Spinal cord (tissue), 10 donors: ENCODE results near the gene MSI2. TPM values are rescaled to one million over a fixed set of nuclear protein-coding genes. Genes with fewer than 3 reads are reported as not detected.

Experiments
- DNase-seq, 6 donors: peaks; one replicate each; pipeline versions ENCODE4 v3.0.0 to v3.0.0-alpha.2; 2013 to 2015; ENCODE audit warnings: low spot score in 6 of 6, low read depth in 4 of 6
- H3K27ac ChIP-seq: one replicate; pipeline ENCODE4 v1.5.1; 2013; ENCODE audit warnings: low read depth, low read length, control low read depth
- H3K27me3 ChIP-seq: one replicate; pipeline ENCODE4 v1.6.1; 2013; ENCODE audit warnings: low read length; ENCODE audit not compliant: control insufficient read depth, insufficient read depth
- H3K36me3 ChIP-seq: one replicate; pipeline ENCODE4 v1.6.1; 2013; ENCODE audit warnings: low read length; ENCODE audit not compliant: control insufficient read depth, insufficient read depth
- H3K4me1 ChIP-seq: one replicate; pipeline ENCODE4 v1.6.1; 2013; ENCODE audit warnings: low read length; ENCODE audit not compliant: control insufficient read depth, insufficient read depth
- H3K4me3 ChIP-seq: one replicate; pipeline ENCODE4 v1.5.1; 2013; ENCODE audit warnings: low read depth, low read length, control low read depth
- H3K9me3 ChIP-seq: one replicate; pipeline ENCODE4 v1.6.1; 2013; ENCODE audit warnings: low read length; ENCODE audit not compliant: control insufficient read depth, insufficient read depth
- WGBS: methylation state at CpG from one replicate; pipeline ENCODE4 v1.1.5; 2013; ENCODE audit warnings: missing lambda C conversion rate; ENCODE audit not compliant: insufficient coverage; 5-methylcytosine and 5-hydroxymethylcytosine counted together
- polyA plus RNA-seq, 2 donors: library from polyadenylated mRNA; unstranded; fragments of 120-200 nt; gene quantifications; one replicate each; pipeline ENCODE4 v1.2.1, GENCODE V29; 2013; ENCODE audit not compliant: insufficient read length in 2 of 2
- total RNA-seq, 2 donors: library from RNA; depleted of rRNA in 1 of 2; stranded (reverse); fragments of 120-200 nt in 1 of 2; fragments of >200 nt in 1 of 2; gene quantifications; one replicate each; pipeline versions ENCODE4 v1.2.3 to v1.2.4, GENCODE V29; 2013 to 2014
- donor health status: healthy.

Gene MSI2
- total and polyA plus RNA-seq, 4 donors: 92.8 to 167 (median 109) TPM

DNA sequence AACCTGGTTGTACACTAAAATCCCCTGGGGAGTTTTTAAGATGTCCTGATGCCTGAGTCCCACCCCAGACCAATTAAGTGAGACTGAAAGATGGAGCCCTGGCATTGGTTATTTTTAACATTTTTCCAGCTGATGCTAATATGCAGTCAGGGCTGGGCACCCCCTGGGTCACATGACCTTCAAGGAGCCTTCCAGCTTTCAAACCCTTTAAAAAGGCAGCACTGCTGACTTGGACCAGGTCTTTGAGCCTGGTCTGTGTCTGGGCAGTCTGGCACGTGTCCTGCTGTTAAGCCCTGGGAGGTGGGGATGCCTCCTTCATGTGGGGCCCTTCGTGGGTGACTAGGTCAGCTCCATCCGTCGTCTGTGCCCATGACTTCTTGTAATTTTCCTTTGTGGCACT, 286.2 kb downstream of the MSI2 start:
- peaks cover 66% of the 10 kb centered on the region for H3K4me1 ChIP-seq

DNA sequence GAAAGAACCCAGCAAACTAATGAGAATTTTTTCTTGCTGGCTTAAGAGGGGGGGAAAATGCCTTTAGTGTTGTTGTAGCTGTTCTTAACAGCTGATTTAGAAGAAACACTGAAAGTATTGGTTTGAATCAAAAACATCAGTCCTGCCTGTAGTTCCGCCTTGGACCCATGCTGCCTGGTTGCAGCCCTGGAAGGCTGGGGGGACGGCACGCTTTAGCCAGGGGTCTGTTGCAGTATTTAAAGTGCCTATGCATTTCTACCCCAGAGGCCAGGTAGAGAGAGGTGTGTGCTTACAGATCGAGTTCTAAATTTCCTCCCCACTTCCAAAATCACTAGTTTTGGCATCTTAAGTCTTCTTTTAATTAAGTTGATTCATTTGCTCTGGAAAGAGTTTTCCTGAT, 286.9 kb downstream of the MSI2 start:
- Histone ChIP-seq H3K4me3 (no peak overlapping the region), H3K27me3 (no peaks in the 10 kb centered on the region), H3K27ac (peak overlapping the region; percentile 4), H3K9me3 (no peaks in the 10 kb centered on the region), H3K36me3 (no peaks in the 10 kb centered on the region), H3K4me1 (peaks cover 64% of the 10 kb centered on the region)
- no peak for DNase-seq
- 100% methylated on average over 1 of the region's 4 CpGs for WGBS

More for the DNA sequence above, 286.2 kb downstream of the MSI2 start:
- Histone ChIP-seq H3K27ac (peak overlapping the region; percentile 4), H3K36me3 (no peaks in the 10 kb centered on the region), H3K9me3 (no peaks in the 10 kb centered on the region), H3K4me3 (no peak overlapping the region), H3K27me3 (no peaks in the 10 kb centered on the region)
- 50% methylated on average over 1 of the region's 4 CpGs for WGBS
- no peak for DNase-seq

DNA sequence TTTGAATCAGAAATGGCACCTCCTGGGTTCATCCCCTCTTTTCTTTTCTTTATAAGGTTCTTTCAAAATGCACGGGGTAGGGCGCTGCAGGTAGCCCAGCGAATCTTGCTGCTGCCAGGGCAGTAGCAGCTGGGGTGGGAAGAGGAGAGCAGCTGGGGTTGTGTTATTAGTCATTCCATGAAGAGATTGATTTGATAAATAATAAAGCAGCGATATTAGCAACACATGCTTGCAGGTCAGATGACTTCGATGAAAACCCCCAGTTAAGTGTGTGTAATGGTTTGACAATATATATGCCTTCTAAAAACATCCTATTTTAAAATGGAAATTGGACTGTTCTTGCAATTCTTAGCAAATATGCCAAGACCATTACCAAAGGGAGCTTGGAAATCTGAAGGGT, 288.1 kb downstream of the MSI2 start:
- peaks cover 64% of the 10 kb centered on the region for H3K4me1 ChIP-seq
- no peaks in the 10 kb centered on the region for H3K9me3 ChIP-seq
- H3K4me3 ChIP-seq: no peak overlapping the region
- H3K36me3 ChIP-seq: no peaks in the 10 kb centered on the region
- DNase-seq: no peak
- H3K27me3 ChIP-seq: no peaks in the 10 kb centered on the region
- WGBS: 82% methylated on average over 2 of the region's 5 CpGs
- no peak overlapping the region for H3K27ac ChIP-seq

DNA sequence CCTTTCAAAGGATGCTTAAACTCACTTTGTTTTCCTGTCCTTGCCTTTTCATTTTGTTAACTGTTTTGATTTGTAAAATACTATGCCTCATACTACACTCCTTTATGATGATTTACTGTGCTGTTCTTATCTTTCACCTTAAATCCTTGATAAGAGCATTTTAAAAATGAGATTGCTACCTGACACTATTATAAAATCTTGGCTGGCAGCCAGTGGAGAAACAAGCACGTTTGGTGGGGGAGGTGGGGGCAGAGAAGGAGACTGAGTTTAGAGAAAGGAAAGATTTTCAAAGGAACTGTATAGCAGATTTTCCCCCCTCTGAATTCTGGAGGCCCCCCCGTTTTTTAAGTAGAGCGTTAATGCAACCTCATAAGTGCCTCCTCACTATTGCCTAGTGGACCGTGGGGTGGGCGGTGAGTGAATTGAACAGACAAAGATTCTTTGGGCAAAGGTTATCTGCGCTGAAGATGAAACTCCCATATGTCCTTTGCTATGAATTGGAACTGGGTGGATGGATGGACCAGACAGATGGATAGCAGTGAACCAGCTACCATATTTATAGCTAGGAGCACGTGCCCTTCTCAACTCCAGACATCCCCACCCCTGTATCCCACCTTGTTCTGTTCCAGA, 288.6 kb downstream of the MSI2 start:
- Histone ChIP-seq H3K27ac (no peak overlapping the region), H3K9me3 (no peaks in the 10 kb centered on the region), H3K4me3 (no peak overlapping the region), H3K36me3 (no peaks in the 10 kb centered on the region), H3K27me3 (no peaks in the 10 kb centered on the region), H3K4me1 (peaks cover 65% of the 10 kb centered on the region)
- no peak for DNase-seq
- 40% methylated on average over 1 of the region's 7 CpGs for WGBS

DNA sequence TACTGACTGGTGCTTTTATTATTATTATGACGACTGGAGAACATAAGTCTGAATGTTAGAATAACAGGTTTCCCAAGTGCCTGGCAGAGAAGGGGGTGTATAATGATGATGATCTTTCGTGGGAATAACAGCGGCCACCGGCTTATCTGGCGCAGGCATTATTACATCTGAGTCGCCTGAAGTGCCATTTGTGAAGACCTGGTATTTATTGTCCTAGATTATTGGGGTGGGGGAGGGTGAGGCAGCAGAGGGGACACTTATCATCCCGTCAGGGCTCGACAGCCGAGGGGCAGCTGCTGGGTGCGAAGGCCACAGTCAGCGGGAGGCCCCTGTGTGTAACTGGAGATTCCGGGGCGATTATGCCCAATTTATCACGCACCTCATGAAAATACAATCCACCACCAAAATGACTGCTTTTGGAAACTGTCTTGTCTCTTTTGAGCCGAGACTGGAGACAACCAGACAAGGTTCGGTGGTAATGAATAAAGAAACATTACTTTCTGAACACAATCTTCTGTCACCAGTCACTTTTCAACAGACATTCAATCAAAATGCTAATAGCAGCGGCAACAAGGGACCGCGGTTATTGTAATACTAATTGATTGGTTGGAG, 289.5 kb downstream of the MSI2 start:
- peak overlapping the region; percentile 42 for H3K27ac ChIP-seq
- peak in 1 of 6 donors; percentile 71 for DNase-seq
- H3K4me1 ChIP-seq: peaks cover 65% of the 10 kb centered on the region

DNA sequence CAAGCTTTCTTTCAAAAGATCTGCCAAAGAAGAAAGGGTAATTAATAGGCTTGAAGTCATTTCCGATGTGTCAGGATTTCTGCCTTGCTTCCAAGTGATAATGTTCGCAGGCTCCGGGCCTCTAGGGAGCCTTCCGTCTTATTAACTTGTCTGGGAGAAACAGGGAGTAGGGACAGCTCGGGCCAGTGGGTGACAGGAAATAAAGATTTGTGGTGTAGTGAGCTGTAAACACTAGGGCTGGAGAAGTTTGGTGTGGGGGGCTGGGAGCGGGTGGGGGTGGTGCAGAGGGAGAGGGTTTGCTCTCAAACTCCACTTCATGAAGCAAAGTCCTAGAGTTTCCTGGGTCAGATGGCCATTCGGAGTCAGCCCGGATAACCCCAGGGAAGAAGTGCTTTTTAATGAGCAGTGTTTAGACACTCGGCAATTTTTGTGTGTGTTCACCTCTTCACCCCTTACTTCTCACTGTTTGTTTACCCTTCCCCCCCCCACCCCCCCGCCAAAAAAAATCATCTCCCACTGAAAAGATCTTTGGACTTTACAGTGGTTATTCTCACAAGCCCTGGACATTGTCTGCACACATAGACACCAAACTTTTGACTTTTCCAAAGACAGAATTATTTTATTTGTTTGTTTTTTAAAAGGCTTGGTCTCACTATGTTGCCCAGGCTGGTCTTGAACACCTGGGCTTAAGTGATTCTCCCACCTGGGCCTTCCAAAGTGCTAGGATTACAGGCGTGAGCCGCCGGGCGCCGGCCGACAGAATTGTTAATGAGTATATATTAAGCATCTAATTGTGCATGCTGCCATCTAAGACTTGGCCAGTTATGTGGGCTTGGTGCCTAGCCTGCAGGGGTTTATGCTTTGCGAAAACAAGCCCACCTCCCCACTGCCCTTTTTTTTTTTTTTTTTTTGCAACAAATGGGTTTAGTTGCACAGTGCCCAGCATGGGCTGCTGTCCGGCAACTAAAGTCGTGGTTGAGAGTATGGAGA, 292.4 kb downstream of the MSI2 start:
- Histone ChIP-seq H3K4me3 (no peak overlapping the region), H3K4me1 (peaks cover 76% of the 10 kb centered on the region), H3K27ac (peak overlapping the region; percentile 78), H3K36me3 (no peaks in the 10 kb centered on the region), H3K27me3 (no peaks in the 10 kb centered on the region), H3K9me3 (no peaks in the 10 kb centered on the region)
- WGBS: 18% methylated on average over 7 of the region's 19 CpGs
- DNase-seq: peak in 1 of 6 donors; percentile 90

More for the DNA sequence above, 289.5 kb downstream of the MSI2 start:
- Histone ChIP-seq H3K9me3 (no peaks in the 10 kb centered on the region), H3K27me3 (no peaks in the 10 kb centered on the region), H3K36me3 (no peaks in the 10 kb centered on the region), H3K4me3 (no peak overlapping the region)
- WGBS: 35% methylated on average over 10 of the region's 19 CpGs

DNA sequence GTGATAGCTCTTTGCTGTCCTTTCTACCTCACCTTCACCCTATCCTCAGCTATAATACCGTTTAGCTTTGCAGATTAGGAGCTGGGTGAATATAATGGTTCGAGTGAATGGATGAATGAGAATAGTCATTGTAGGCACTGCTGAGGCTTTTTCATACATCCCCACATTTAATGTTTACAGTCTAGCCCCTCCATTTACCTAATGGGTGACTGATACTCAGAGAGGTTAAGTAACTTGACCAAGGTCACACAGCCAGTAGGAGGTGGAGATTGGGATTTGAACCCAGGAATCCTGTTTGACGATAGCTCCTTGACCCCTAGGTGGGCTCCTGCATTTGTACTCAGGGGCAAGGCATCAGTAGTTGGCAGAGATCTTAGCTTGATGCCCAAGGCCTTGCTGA, 293.1 kb downstream of the MSI2 start:
- no peaks in the 10 kb centered on the region for H3K27me3 ChIP-seq
- H3K9me3 ChIP-seq: no peaks in the 10 kb centered on the region
- 75% methylated on average over 1 of the region's 3 CpGs for WGBS
- DNase-seq: no peak
- peak overlapping the region; percentile 78 for H3K27ac ChIP-seq
- H3K36me3 ChIP-seq: no peaks in the 10 kb centered on the region
- peaks cover 80% of the 10 kb centered on the region for H3K4me1 ChIP-seq
- no peak overlapping the region for H3K4me3 ChIP-seq

DNA sequence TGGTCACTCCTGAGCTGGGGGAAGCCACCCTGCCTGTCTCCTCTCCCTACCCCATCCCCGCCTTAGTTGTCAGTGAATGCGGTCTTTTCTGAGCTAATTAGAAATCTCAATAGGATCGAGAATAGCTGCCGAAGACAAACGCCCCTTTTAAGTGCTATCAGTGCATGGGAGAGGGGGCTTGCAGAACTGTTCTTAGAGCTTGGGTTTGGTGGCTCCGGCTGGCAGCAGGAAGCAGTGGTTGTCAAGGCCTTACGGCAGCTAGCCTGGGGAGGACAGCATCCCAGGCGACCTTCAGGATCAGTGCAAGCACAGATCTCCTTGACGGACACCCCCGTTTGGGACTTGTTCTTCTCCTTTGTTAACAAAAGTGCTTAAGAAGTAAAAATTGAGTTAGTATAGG, 293.7 kb downstream of the MSI2 start:
- H3K4me1 ChIP-seq: peaks cover 82% of the 10 kb centered on the region

DNA sequence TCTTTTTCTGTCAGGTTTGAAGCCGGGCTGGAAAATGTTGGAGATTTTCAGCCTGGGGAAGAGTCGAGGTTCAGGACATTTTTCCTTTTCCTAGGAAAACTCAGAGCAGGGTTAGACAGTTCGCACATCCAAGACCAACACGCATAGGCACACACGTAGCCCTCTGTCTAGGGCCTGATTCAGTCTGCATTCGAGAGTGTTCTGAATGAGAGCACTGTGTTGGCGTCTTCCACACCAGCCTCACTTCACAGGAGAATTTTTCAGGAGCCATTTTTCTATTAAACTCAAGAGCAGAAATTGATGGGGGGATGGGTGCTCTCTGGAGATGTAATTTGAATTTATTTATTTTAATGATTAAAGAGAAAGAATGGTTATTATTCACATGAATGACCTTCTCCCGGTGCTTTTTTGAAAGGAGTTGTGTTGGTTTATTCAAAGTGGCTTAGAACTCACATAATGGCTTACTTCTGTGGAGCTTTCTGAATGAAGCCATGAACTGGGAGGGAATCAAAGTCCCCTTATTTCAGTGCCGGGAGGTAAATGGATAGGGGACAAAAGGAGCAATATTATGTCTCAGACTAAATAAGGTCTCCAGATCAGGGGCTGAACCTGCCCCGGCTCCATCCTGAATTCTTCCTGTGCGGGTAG, 294.5 kb downstream of the MSI2 start:
- Histone ChIP-seq H3K36me3 (no peaks in the 10 kb centered on the region), H3K4me3 (no peak overlapping the region), H3K4me1 (peaks cover 83% of the 10 kb centered on the region), H3K27ac (peak overlapping the region; percentile 78), H3K27me3 (no peaks in the 10 kb centered on the region), H3K9me3 (no peaks in the 10 kb centered on the region)
- peak in 1 of 6 donors; percentile 65 for DNase-seq
- WGBS: 55% methylated on average over 6 of the region's 11 CpGs

More for the DNA sequence above, 293.7 kb downstream of the MSI2 start:
- WGBS: 25% methylated on average over 6 of the region's 10 CpGs
- H3K4me3 ChIP-seq: no peak overlapping the region
- peak in 1 of 6 donors; percentile 73 for DNase-seq
- no peaks in the 10 kb centered on the region for H3K27me3 ChIP-seq
- H3K27ac ChIP-seq: peak overlapping the region; percentile 78
- no peaks in the 10 kb centered on the region for H3K36me3 ChIP-seq
- H3K9me3 ChIP-seq: no peaks in the 10 kb centered on the region
